GM18867 (cell line): ENCODE results near the gene CAP1.
"Not testable (repeated sequence)": the region's sequence is repeated elsewhere in the genome, so short reads cannot be mapped to it uniquely, and the experiment has no call there.

Experiments
- ATAC-seq: cut with Tn5 transposase; IDR thresholded peaks from one replicate; pipeline ENCODE4 v1.9.1; 2021; ENCODE audit warnings: mild to moderate bottlenecking, moderate library complexity; ENCODE audit not compliant: unreplicated experiment

The CAP1 gene

DNA sequence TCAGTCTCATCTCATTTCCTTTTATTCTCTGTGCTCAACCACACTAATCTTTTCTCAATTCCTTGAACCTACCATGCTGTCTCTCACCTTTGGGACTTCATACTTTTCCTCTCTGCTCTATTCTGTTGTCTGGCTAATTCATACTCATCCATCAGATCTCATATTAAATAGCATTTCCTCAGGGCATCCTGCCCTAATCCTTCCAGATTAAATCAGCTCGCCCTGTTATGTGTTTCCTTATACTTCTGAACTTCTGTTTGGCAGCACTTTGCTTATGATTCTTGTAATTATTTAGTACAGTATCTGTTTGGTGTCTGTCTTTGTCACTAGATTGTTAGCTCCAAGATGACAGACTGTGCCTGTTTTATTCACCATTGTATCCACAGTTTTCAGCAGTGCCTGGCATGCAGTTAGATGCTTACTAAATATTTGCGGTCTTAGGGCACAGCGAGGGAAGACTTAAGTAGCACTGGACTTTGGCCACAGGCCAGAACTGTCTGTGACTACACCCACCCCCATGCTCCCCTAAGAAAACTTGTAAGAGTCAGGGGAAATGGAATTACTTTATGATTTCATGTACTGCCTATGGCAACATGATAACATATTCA is 9.9 kb upstream of the CAP1 start:
- no peak for ATAC-seq

DNA sequence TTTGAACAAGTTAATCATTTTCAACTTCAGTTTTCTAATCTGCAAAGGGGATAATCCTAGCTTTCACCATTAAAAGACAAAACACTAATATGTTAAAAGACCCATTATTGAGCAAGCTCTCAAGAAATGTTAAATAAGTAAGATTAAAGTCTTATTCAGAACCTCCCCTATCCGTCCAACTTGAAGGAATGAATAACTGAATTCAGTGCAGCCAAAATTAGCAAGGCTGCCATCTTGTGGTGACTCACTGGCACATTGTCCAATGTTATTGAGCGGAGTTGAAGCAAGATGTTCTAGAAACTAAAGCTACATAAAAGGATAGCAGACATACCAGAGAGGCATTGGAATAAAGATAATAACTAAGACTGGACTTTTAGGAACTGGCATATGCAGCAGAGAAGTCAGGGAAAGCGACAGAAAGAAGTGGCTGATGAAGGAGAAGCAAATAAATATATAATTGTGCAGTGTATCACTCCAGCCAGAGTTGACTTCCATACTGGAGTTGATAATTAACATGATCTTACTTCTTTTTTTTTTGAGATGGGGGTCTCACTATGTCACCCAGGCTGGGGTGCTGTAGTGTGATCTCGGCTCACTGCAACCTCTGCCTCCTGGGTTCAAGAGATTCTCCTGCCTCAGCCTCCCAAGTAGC is 8.2 kb upstream of the CAP1 start:
- no peak for ATAC-seq

- ATAC-seq = no peak
Observed at GRCh38 chr1:40034869-40035268, 5.7 kb upstream of the CAP1 start.

DNA sequence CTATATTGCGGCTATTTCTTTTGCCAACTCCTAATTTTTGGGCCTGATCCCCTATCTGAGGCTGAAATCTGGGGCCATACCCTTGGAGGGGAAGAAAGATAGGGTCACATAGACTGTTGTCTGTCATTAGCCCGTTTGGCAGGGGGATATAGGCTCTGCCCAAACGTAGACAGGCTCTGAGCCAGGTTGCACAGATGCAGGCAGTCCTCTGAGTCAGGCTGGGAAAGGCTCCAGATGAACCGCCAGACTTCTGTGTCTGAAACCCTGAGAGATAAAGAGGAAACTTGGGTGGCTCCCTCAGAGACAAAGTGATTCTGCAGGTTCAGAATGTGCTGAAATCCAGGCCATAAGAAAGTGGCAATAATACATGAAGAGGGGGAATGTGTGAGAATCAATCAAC is 4.0 kb upstream of the CAP1 start:
- ATAC-seq = no peak

- not testable (repeated sequence) for ATAC-seq
Observed at GRCh38 chr1:40037254-40037653, 3.3 kb upstream of the CAP1 start.

DNA sequence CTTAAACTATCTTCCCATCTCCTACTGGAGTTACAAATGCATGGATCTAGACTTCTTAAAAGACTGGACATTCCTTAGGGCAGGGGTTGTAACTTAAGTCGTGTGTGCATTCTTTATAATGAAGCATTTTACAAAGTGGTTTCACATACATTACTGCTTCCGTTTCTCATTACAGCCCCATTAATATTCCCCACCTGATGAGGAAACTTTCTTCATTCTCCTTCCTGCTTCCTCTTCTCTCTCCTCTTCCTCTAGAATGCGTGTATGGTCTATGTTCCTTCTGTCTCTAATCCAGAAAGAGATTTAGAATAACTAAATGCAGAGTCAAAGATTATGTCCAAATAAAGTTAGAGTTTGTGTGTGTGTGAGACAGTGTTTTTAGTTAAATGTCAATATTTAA is 1.8 kb upstream of the CAP1 start:
- ATAC-seq = no peak

DNA sequence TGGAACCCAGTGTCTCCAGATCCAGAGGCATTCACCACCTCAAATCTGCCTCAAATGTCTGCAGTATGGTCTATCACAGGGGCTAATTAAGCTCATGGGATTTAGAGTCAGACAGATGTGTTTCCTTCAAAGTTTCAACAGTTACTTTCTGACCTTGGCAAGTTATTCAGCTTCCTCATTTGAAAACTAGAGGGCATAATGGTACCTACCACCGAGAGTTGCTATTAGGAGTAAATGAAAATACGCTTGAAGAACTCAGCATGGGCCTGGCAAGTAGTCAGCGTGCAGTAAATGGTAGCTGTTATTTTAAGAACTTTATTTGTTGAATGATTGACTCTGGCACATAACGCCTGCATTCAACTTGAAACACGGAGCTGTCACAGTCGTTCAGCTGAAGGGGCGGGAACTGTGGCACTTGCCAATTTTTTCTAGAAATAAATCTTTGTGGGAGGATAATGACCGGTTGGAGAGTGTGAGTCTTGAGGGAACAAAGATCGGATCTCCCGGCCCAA is 1.2 kb upstream of the CAP1 start:
- ATAC-seq = peak; percentile 9

- peak; percentile 57 for ATAC-seq
Observed at GRCh38 chr1:40039757-40040510, 595 bp upstream of the CAP1 start.

- ATAC-seq = no peak
Observed at GRCh38 chr1:40041466-40041838, 923 bp downstream of the CAP1 start.

GRCh38 chr1:40042341-40042740 is 1.8 kb downstream of the CAP1 start:
- ATAC-seq = no peak

GRCh38 chr1:40044110-40044509 is 3.6 kb downstream of the CAP1 start:
- ATAC-seq = no peak

DNA sequence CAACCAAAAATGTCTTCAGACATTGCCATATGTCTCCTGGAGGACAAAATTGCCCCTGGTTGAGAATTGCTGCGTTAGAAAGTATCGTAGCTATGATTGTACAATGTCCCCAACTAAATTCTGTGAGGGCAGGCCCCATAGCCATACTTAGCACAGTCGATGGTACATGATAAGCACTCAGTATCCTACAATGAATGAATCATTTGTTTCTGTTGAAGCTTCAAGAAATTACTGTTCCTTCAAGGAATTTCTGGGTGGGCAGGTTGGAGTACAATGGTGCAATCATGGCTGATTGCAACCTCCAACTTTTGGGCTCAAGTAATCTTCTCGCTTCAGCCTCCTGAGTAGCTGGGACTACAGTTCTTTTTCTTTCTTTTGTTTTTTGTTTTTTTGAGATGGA is 4.7 kb downstream of the CAP1 start:
- no peak for ATAC-seq

- no peak for ATAC-seq
Observed at GRCh38 chr1:40045766-40046165, 5.2 kb downstream of the CAP1 start.

- ATAC-seq = no peak
Observed at GRCh38 chr1:40047276-40047675, 6.7 kb downstream of the CAP1 start.

DNA sequence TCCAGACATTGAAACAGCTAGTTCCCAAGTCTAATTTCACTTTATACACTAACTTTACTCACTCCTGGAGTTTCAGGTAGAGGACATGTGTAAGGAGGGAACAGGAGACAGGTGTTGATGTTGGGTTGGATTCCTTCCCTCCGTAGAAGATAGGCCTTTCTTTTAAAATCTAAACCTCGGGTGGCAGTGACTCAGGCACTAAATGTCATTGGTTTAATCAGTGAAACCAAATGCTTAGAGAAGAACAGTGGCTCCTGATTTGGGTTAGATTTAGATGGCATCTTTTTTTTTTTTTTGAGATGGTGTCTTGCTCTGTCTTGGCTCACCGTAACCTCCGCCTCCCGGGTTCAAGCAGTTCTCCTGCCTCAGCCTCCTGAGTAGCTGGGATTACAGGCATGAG is 7.2 kb downstream of the CAP1 start:
- no peak for ATAC-seq

DNA sequence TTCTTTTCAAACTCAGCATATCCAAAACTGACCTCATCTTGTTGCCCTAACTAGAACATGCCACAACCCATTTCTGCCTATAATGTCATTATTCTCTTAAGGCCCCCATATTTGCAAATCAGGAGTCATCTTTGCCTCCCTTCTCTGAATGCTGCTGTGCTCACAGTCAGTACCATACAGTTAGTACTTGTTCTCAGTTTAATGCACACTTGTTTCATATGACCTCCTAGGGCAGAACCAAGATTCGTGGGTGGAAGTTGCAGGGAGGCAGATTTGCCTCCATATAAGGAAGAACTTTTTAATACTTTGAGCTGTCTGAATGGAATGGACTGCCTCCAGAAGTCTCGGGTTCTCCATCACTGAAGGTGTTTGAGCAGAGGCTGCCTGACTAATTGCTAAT is 9.2 kb downstream of the CAP1 start:
- ATAC-seq = no peak

- no peak for ATAC-seq
Observed at GRCh38 chr1:40050863-40051262, 10.3 kb downstream of the CAP1 start.

- ATAC-seq = no peak
Observed at GRCh38 chr1:40053138-40053887, 12.8 kb downstream of the CAP1 start.

DNA sequence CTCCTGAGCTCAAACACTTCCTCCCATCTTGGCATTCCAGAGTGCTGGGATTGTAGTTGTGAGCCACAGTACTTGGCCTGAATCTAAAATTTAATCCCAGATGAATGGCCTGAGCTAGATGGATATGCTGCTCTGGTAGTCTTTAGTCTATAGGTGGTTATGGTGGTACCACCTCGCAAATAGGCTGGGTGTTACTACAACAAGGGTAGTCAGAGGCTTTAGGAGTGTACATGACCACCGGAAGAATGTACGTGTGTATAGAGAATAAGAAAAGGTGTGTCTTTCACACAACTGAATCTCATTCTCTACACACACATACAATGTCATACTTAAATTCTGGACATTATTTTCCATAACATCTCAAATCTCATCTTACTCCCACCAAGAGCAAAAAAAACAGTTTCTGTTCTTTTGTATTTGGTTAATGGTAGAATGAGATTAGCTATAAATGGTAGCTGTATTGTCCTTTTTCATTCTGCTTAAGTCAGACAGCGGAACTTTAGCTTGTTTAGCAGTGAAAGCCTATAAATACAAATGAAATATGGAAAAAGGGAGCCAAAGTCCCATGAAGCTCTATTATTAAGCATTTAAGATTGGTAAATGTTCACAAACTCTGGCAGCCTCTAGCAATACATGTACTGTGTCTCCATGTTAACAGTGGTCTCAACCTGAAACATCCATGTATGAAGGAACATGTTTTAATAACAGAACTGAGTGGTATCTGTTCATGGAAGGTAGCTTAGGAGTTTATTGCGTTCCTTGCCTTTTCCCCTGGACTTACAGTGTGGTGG is 16.2 kb downstream of the CAP1 start:
- no peak for ATAC-seq

DNA sequence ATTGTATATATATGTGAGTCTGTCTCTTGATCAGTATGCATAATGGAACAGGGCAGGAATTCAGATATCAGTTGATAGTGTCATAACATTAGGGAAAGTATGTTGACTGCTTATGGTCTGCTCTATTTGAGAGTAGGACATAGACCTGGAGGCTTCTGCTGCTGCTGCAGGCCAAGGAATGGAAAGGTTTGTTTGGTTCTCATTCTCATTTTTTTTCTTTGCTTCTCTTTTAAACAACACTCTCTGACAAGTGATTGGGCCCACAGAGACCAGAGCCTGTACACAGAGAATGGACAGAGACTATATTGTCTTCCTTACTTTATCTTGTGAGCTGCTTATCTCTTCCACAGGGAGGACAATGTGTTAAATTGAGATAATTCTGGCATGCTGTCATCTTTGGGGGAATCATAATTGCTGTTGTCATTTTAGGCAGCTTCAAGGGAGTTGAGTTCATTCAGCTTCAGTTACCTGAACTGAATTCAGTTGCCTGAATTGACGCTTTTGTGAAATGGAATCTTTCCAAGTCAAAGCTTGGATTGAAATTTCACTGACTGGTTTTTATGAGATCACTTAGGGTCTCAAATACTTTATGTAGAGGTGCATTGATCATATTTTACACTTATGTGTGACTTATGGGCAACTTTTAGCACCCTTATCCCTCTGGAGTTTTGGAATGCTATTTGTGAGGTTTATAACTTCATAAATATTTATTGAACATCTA is 16.9 kb downstream of the CAP1 start:
- no peak for ATAC-seq
